Measurements from ENCODE around the gene LMCD1. TPM values are rescaled to one million over a fixed set of nuclear protein-coding genes. Genes with fewer than 3 reads are reported as not detected.
A peak's percentile ranks its signal among the peaks of the same experiment; 100 is the strongest.

LMCD1 gene
- total and polyA plus RNA-seq, 2 donors (not counting 1 experiment from before 2014, with no cell fraction given) = 60.1 to 137 TPM

GRCh38 chr3:8517487-8517886 is 15.9 kb downstream of the LMCD1 start:
- no peak overlapping the region for H3K27ac ChIP-seq (ENCODE audit: insufficient read depth, low read length)

GRCh38 chr3:8518138-8518537 is 16.5 kb downstream of the LMCD1 start:
- peak in 1 of 2 donors; percentile 85 for DNase-seq (ENCODE audit: low read depth in 2 of 2)
- H3K4me2 ChIP-seq (ENCODE audit: extremely low read depth, insufficient read depth, low read length) = no peak overlapping the region
- H3K9ac ChIP-seq (ENCODE audit: insufficient read depth, low read length) = no peak overlapping the region
- no peak overlapping the region for H3K4me3 ChIP-seq (replicated peaks in 1 of 4; ENCODE audit: control extremely low read depth in 1 of 4, insufficient read depth in 1 of 4, low read depth in 3 of 4, low read length in 4 of 4)
- no peaks in the 10 kb centered on the region for H4K20me1 ChIP-seq (ENCODE audit: control insufficient read depth, extremely low read depth, insufficient read depth, low read length)
- H3K36me3 ChIP-seq (ENCODE audit: control insufficient read depth, insufficient read depth, low read length) = no peaks in the 10 kb centered on the region
- no peaks in the 10 kb centered on the region for H3K27me3 ChIP-seq (ENCODE audit: control insufficient read depth, insufficient read depth, low read length)
- H3K4me1 ChIP-seq (ENCODE audit: control insufficient read depth, extremely low read depth, insufficient read depth, low read length) = peaks cover 26% of the 10 kb centered on the region
- H3K27ac ChIP-seq (ENCODE audit: insufficient read depth, low read length) = peak overlapping the region; percentile 18
- H3K79me2 ChIP-seq (ENCODE audit: control insufficient read depth, insufficient read depth, low read length) = no peaks in the 10 kb centered on the region
- H3K9me3 ChIP-seq (ENCODE audit: control insufficient read depth, insufficient read depth, low read depth, low read length) = no peaks in the 10 kb centered on the region
- no peak overlapping the region for H2AFZ ChIP-seq (ENCODE audit: low read length)
- TF ChIP-seq EZH2 (IDR thresholded peaks at IDR 0.05; ENCODE audit: low read length, missing control alignments) (no peak), CTCF (conservative IDR thresholded peaks at IDR 0.05 in 1 of 2, IDR thresholded peaks at IDR 0.05 in 1 of 2; ENCODE audit: low read depth in 1 of 2, low read length in 2 of 2) (no peak)

More at GRCh38 chr3:8517487-8517886, 15.9 kb downstream of the LMCD1 start:
- H3K4me3 ChIP-seq (replicated peaks in 1 of 4; ENCODE audit: control extremely low read depth in 1 of 4, insufficient read depth in 1 of 4, low read depth in 3 of 4, low read length in 4 of 4) = no peak overlapping the region
- no peaks in the 10 kb centered on the region for H3K27me3 ChIP-seq (ENCODE audit: control insufficient read depth, insufficient read depth, low read length)
- H3K4me1 ChIP-seq (ENCODE audit: control insufficient read depth, extremely low read depth, insufficient read depth, low read length) = peaks cover 26% of the 10 kb centered on the region
- TF ChIP-seq CTCF (conservative IDR thresholded peaks at IDR 0.05 in 1 of 2, IDR thresholded peaks at IDR 0.05 in 1 of 2; ENCODE audit: low read depth in 1 of 2, low read length in 2 of 2) (no peak), EZH2 (IDR thresholded peaks at IDR 0.05; ENCODE audit: low read length, missing control alignments) (no peak)
- no peaks in the 10 kb centered on the region for H3K36me3 ChIP-seq (ENCODE audit: control insufficient read depth, insufficient read depth, low read length)
- no peaks in the 10 kb centered on the region for H4K20me1 ChIP-seq (ENCODE audit: control insufficient read depth, extremely low read depth, insufficient read depth, low read length)
- no peaks in the 10 kb centered on the region for H3K79me2 ChIP-seq (ENCODE audit: control insufficient read depth, insufficient read depth, low read length)
- H3K9me3 ChIP-seq (ENCODE audit: control insufficient read depth, insufficient read depth, low read depth, low read length) = no peaks in the 10 kb centered on the region
- peak in 1 of 2 donors; percentile 57 for DNase-seq (ENCODE audit: low read depth in 2 of 2)
- no peak overlapping the region for H2AFZ ChIP-seq (ENCODE audit: low read length)
- no peak overlapping the region for H3K4me2 ChIP-seq (ENCODE audit: extremely low read depth, insufficient read depth, low read length)
- no peak overlapping the region for H3K9ac ChIP-seq (ENCODE audit: insufficient read depth, low read length)

GRCh38 chr3:8519156-8519555 is 17.5 kb downstream of the LMCD1 start:
- Histone ChIP-seq H3K9me3 (ENCODE audit: control insufficient read depth, insufficient read depth, low read depth, low read length) (no peaks in the 10 kb centered on the region), H3K9ac (ENCODE audit: insufficient read depth, low read length) (no peak overlapping the region), H3K79me2 (ENCODE audit: control insufficient read depth, insufficient read depth, low read length) (no peaks in the 10 kb centered on the region), H3K4me2 (ENCODE audit: extremely low read depth, insufficient read depth, low read length) (peak overlapping the region; percentile 65), H2AFZ (ENCODE audit: low read length) (no peak overlapping the region), H3K36me3 (ENCODE audit: control insufficient read depth, insufficient read depth, low read length) (no peaks in the 10 kb centered on the region), H3K27ac (ENCODE audit: insufficient read depth, low read length) (no peak overlapping the region), H3K4me1 (ENCODE audit: control insufficient read depth, extremely low read depth, insufficient read depth, low read length) (peaks cover 28% of the 10 kb centered on the region), H3K27me3 (ENCODE audit: control insufficient read depth, insufficient read depth, low read length) (no peaks in the 10 kb centered on the region), H3K4me3 (replicated peaks in 1 of 4; ENCODE audit: control extremely low read depth in 1 of 4, insufficient read depth in 1 of 4, low read depth in 3 of 4, low read length in 4 of 4) (no peak overlapping the region), H4K20me1 (ENCODE audit: control insufficient read depth, extremely low read depth, insufficient read depth, low read length) (no peaks in the 10 kb centered on the region)
- no peak for TF ChIP-seq EZH2 (IDR thresholded peaks at IDR 0.05; ENCODE audit: low read length, missing control alignments)
- TF ChIP-seq CTCF (conservative IDR thresholded peaks at IDR 0.05 in 1 of 2, IDR thresholded peaks at IDR 0.05 in 1 of 2; ENCODE audit: low read depth in 1 of 2, low read length in 2 of 2) = no peak
- peak; percentile 88 to 94 for DNase-seq (ENCODE audit: low read depth in 2 of 2)
